NCI-H146 treated with DMSO at 0.1 percent for 48 hours (cell line): Measurements from ENCODE around the gene MZT1.

Experiments
- DNase-seq: peaks from one replicate; lab custom pipeline; 2025; ENCODE audit not compliant: unreplicated experiment; lab: John Stamatoyannopoulos, UW

The MZT1 gene

DNA sequence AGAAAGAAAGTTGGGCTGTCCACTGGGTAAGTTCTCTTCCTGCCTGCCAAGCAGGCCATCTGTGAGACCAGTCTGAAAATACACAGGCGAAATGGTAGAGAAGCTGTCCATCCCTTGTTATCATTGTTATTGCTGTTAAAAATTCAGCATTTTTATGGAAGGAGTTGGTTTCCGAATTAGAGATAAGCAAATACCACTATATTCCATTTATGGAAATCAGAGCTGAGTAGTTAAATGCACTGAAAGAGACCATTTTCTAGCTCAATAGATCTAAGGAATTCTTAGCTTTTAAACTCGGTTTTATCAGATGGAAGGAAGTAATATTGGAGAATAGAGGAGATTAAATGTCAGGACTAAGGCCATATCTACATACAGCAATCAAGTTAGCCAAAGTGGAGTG is 40.7 kb downstream of the MZT1 start:
- no peak for DNase-seq

DNA sequence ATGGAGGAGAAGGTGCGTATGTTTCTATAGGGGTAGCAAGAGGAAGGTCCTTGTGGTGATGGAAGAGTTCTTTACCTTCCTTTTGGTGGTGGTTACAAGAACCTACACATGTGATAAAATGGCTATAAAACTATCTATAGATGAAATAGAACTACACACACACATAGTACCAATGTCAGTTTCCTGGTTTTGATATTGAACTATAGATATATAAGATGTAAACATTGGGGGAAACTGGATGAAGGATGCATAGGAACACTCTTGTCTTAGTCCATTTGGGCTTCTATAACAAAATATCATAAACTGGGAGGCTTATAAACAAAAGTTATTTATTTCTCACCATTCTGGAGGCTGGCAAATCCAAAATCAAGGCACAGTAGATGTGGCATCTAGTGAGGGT is 47.1 kb downstream of the MZT1 start:
- DNase-seq: no peak

DNA sequence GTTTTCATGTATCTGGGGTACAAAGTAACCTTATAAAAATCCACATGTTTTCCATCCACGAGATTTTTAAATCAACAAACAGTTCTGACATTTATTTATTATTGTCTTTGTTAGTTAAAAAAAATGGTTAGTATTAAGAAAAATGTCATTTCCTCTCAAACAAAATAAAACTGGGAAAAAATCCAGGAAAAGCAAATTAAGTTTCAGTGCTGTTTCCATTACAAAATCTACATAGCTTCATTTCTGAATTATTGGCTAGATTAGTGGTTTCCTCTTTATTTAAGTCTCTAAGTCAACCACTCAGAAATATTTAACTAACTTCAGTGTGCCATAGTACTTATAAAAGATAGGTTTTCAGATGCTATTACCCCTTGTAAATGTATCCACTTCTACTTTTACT is 49.1 kb downstream of the MZT1 start:
- DNase-seq: no peak

DNA sequence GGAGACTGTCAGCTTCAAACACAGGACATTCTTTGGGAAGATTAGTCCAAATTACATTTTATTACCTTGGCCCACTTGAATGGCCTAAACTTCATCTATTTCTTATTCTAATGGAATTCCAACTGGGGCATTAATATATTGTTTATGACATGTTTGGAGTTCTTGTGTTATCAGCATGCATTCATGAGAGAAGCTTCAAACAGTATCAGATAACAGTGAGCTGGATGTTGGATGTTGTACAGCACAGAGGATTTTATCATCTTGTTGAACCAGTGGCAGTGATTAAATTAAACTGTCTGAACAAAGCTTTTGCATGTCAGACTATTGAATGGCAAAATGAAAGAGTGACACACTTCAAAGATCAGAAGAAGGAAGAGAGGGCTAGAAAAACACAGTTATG is 50.0 kb downstream of the MZT1 start:
- peak; percentile 94 for DNase-seq

DNA sequence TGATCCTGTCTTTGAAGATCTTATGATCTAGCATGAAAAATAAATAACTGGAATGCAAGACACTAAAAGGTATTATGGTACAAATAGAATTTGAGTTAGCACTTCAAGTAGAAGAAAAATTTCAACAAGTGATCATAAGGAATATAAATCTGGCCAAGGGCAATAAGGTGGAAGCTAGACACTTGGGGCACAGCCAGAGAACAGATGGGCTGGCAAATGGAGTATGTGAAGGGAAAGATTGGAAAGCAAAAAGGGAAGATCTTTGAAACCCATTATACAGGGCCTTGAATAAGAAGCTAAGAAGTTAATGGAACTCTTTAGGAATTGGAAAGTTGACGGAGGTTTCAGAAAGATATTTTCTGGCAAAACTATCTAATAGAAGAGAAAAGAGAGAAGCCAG is 61.0 kb downstream of the MZT1 start:
- DNase-seq: no peak

DNA sequence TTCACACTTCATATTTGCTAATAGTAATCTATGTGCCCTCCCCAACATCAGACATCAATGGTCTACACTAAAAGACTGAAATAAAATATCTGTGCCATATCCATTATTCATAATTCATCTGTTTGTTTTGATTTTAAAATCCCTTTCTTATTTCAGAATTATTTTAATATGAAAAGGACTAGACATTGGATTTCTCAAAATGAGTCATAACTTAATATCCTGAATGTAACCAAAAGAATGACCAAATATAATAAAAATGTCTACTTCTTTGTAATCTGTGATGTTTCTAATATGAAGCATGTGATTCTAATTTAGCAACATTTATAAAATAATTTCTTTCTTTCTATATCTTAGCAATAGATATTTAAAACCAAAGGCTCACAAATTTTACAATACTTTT is 64.9 kb downstream of the MZT1 start:
- no peak for DNase-seq
